KMS-11 (cell line): ENCODE measurements around the gene PERP.

Source experiments
- H2AFZ ChIP-seq: fragments of 200-600 bp; sonication (generic); 2 replicates; pipeline ENCODE4 v1.6.1; 2016; ENCODE audit warnings: antibody characterized with exemption, mixed run types, low read depth
- H3K27ac ChIP-seq: fragments of 200-600 bp; sonication (generic); 2 replicates; pipeline ENCODE4 v1.6.1; 2016; ENCODE audit warnings: mild to moderate bottlenecking, mixed run types
- H3K27me3 ChIP-seq: fragments of 200-600 bp; sonication (generic); 2 replicates; pipeline ENCODE4 v1.6.1; 2017; ENCODE audit warnings: mild to moderate bottlenecking, low read depth, mixed run types, moderate library complexity; ENCODE audit not compliant: insufficient read depth
- H3K36me3 ChIP-seq: fragments of 200-600 bp; sonication (generic); 2 replicates; pipeline ENCODE4 v1.6.1; 2017; ENCODE audit warnings: mild to moderate bottlenecking, mixed run types; ENCODE audit not compliant: insufficient read depth
- H3K4me1 ChIP-seq: fragments of 200-600 bp; sonication (generic); 2 replicates; pipeline ENCODE4 v1.6.1; 2016; ENCODE audit warnings: mild to moderate bottlenecking, low read depth, mixed run types; ENCODE audit not compliant: poor library complexity, severe bottlenecking
- H3K4me2 ChIP-seq: fragments of 200-600 bp; sonication (generic); 2 replicates; pipeline ENCODE4 v1.7.0; 2016; ENCODE audit warnings: mild to moderate bottlenecking, mixed run types
- H3K4me3 ChIP-seq: fragments of 200-600 bp; sonication (generic); IDR thresholded peaks from 2 replicates; pipeline ENCODE4 v1.6.1; 2017; ENCODE audit warnings: low read depth, low read length, mixed read lengths; ENCODE audit not compliant: insufficient read depth
- H3K79me2 ChIP-seq: fragments of 200-600 bp; sonication (generic); 2 replicates; pipeline ENCODE4 v1.6.1; 2016; ENCODE audit warnings: low read depth, mixed run types; ENCODE audit not compliant: insufficient read depth
- H3K9ac ChIP-seq: fragments of 200-600 bp; sonication (generic); 2 replicates; pipeline ENCODE4 v1.6.1; 2016; ENCODE audit warnings: mild to moderate bottlenecking, mixed run types
- H4K20me1 ChIP-seq: fragments of 200-600 bp; sonication (generic); 2 replicates; pipeline ENCODE4 v1.6.1; 2016; ENCODE audit warnings: mild to moderate bottlenecking, mixed run types; ENCODE audit not compliant: insufficient read depth
- CTCF ChIP-seq: fragments of 200-600 bp; sonication (generic); conservative IDR thresholded peaks from 2 replicates; pipeline ENCODE4 v1.6.1; 2017; ENCODE audit warnings: low read depth, mild to moderate bottlenecking, antibody characterized with exemption, low read length, moderate library complexity, mixed read lengths

PERP gene

DNA sequence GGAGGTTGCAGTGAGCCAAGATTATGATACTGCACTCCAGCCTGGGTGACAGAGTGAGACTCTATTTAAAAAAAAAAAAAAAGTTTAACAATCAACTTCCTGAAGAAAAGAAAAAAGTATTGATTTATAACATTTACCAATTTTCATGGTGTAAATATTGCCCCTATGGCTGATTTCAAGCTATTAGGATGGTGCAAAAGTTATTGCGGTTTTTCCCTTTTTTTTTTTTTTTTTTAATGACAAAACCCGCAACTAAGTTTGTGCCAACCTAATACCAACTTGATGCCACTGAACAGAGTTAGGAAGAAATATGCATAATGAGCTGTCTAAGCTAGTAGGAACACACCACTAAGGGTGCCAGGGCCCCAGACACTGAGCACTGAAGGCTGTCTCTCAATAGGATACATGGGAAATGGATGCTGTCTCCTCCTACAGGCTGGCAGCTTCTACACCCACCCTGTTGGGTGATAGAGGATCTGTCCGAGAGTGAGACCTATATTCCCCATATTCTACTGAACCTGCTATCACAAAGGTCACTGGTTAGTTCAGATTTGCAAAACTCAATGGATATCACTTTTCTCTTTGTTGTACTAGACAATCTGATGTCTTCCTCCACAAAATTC is 6.5 kb upstream of the PERP start:
- no peak overlapping the region for H3K4me3 ChIP-seq
- no peaks in the 10 kb centered on the region for H3K27me3 ChIP-seq
- no peaks in the 10 kb centered on the region for H3K79me2 ChIP-seq
- TF ChIP-seq CTCF: no peak
- H3K9ac ChIP-seq: no peak overlapping the region
- H3K36me3 ChIP-seq: no peaks in the 10 kb centered on the region
- no peaks in the 10 kb centered on the region for H4K20me1 ChIP-seq
- H2AFZ ChIP-seq: no peak overlapping the region
- H3K27ac ChIP-seq: no peak overlapping the region
- H3K4me1 ChIP-seq: peaks cover 13% of the 10 kb centered on the region
- no peak overlapping the region for H3K4me2 ChIP-seq

- Histone ChIP-seq H3K9ac (no peak overlapping the region), H3K27me3 (no peaks in the 10 kb centered on the region), H4K20me1 (no peaks in the 10 kb centered on the region), H3K4me1 (peaks cover 18% of the 10 kb centered on the region), H3K79me2 (no peaks in the 10 kb centered on the region), H3K36me3 (no peaks in the 10 kb centered on the region), H3K4me3 (no peak overlapping the region), H3K27ac (no peak overlapping the region), H3K4me2 (no peak overlapping the region), H2AFZ (no peak overlapping the region)
- no peak for TF ChIP-seq CTCF
Observed at GRCh38 chr6:138110229-138110628, 3.0 kb upstream of the PERP start.

- Histone ChIP-seq H3K4me2 (no peak overlapping the region), H3K4me1 (peaks cover 23% of the 10 kb centered on the region), H4K20me1 (no peaks in the 10 kb centered on the region), H3K79me2 (0 out of 2 replicates have a peak, but pooled peaks cover 8% of the 10 kb centered on the region), H3K4me3 (no peak overlapping the region), H3K27ac (no peak overlapping the region), H3K9ac (no peak overlapping the region), H3K36me3 (no peaks in the 10 kb centered on the region), H3K27me3 (no peaks in the 10 kb centered on the region), H2AFZ (no peak overlapping the region)
- peak; percentile 93 for TF ChIP-seq CTCF
Observed at GRCh38 chr6:138109042-138109997, 2.1 kb upstream of the PERP start.

DNA sequence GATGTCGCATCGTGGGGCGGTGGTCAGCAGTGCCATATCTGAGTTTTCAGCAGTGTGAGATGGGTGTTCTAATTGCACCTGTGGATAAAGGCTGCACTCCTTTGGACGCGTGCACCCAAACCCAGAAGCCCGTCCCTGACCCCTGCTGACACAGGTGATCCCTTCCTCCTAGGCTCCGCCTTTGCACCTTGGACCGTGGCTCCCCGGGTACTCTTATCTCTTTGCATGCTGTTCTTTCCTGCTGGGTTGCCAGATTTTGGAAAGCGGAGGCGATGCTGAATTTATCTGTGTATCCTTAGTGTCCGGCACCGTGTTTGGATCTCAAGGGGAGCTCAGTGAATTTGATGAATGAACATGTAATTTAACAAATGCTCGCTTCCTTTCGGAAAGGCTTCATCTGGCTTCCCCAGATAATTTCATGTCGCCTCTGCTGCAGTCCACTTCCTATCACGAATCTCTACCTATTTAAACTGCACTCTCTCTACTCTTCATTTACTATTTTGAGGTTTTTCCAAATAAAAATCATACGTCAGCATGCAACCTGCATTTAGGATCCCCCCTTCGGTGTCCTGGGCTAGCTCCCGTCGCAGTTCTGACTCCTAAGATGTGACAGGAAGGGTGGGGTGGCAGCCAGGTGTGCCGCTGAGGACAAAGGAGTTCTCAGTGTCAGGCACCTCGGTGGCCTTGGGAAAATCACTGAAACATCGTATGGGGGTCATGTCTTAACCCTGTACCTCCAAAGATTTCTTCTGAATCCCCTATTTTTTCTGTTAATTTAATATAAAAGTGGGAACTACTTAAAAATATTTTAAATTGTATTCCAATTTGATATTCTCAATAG is 753 bp upstream of the PERP start:
- Histone ChIP-seq H2AFZ (peak overlapping the region; percentile 95), H3K27me3 (no peaks in the 10 kb centered on the region), H3K4me1 (peaks cover 23% of the 10 kb centered on the region), H3K36me3 (no peaks in the 10 kb centered on the region), H4K20me1 (no peaks in the 10 kb centered on the region), H3K4me2 (peak overlapping the region; percentile 98), H3K9ac (peak overlapping the region; percentile 86; the same call in 1 of the 2 replicates), H3K4me3 (no peak overlapping the region), H3K79me2 (0 out of 2 replicates have a peak, but pooled peaks cover 8% of the 10 kb centered on the region), H3K27ac (no peak overlapping the region)
- TF ChIP-seq CTCF: no peak
